Cardiac muscle cell (in vitro differentiated cells and primary cell): ENCODE results near the gene ACTR3. TPM values are rescaled to one million over a fixed set of nuclear protein-coding genes. Genes with fewer than 3 reads are reported as not detected.
A peak's percentile ranks its signal among the peaks of the same experiment; 100 is the strongest.
"Not testable (repeated sequence)": the region's sequence is repeated elsewhere in the genome, so short reads cannot be mapped to it uniquely, and the experiment has no call there.

ENCODE experiments used
- DNase-seq, 2 donors: peaks; one replicate each; pipeline versions ENCODE4 v3.0.0 to v3.0.0-alpha.2; 2010 to 2017; ENCODE audit warnings: low read depth in 1 of 2, low spot score in 1 of 2
- H3K27ac ChIP-seq: fragments of 200-600 bp; sonication (generic); 2 replicates; pipeline ENCODE4 v1.5.1; 2016
- H3K27me3 ChIP-seq: fragments of 200-600 bp; sonication (generic); 2 replicates; pipeline ENCODE4 v1.6.0; 2016; ENCODE audit warnings: control low read depth
- H3K36me3 ChIP-seq: fragments of 200-600 bp; sonication (generic); 2 replicates; pipeline ENCODE4 v1.5.1; 2016; ENCODE audit warnings: control low read depth
- H3K4me1 ChIP-seq: fragments of 200-600 bp; sonication (generic); 2 replicates; pipeline ENCODE4 v1.8.1; 2017; ENCODE audit warnings: low read depth, mild to moderate bottlenecking, mixed run types
- H3K4me3 ChIP-seq: fragments of 200-600 bp; sonication (generic); 2 replicates; pipeline ENCODE4 v1.5.1; 2016; ENCODE audit warnings: mild to moderate bottlenecking
- H3K9me3 ChIP-seq: fragments of 200-600 bp; sonication (generic); 2 replicates; pipeline ENCODE4 v1.5.1; 2017; ENCODE audit warnings: low read depth, mild to moderate bottlenecking, control low read depth
- polyA plus RNA-seq: library from polyadenylated mRNA; unstranded; fragments of >200 nt; fragmentation: Nextera tagmentation; extraction: Ambion mirVana; gene quantifications from 2 replicates; pipeline ENCODE4 v1.2.1, GENCODE V29; 2016
- total RNA-seq: library from RNA; depleted of rRNA; stranded (reverse); fragments of >200 nt; gene quantifications from 2 replicates; pipeline ENCODE4 v1.2.3, GENCODE V29; 2016
- TF ChIP-seq, protein P1 (sequence below): IDR thresholded peaks from 2 replicates; pipeline ENCODE4 v1.5.1; 2012; ENCODE audit warnings: low read depth, mild to moderate bottlenecking, low read length

Gene ACTR3
- total and polyA plus RNA-seq, 2 experiments from 2014 or later, result 64.5 to 125 TPM

DNA sequence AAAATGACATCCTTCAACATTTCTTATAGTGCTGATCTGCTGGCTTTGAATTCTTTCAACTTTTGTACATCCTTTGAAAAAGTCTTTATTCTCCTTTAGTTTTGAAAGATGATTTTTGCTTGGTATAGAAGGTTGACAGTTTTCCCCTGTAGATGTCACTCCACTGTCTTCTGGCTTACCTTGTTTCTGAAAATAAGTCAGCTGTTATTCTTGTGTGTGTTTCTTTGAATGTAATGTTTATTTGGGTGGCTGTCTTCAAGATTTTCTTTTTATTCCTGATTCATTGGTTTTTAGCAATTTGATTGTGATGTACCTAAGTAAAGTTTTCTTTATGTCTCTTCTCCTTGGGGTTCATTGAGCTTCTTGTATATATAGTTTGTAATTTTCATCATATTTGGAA, 47.6 kb downstream of the ACTR3 start:
- Histone ChIP-seq H3K4me3 (no peak overlapping the region), H3K4me1 (peaks cover 2% of the 10 kb centered on the region), H3K27ac (no peak overlapping the region), H3K9me3 (no peaks in the 10 kb centered on the region), H3K27me3 (no peaks in the 10 kb centered on the region), H3K36me3 (peaks cover 28% of the 10 kb centered on the region)
- TF ChIP-seq, protein P1, sequence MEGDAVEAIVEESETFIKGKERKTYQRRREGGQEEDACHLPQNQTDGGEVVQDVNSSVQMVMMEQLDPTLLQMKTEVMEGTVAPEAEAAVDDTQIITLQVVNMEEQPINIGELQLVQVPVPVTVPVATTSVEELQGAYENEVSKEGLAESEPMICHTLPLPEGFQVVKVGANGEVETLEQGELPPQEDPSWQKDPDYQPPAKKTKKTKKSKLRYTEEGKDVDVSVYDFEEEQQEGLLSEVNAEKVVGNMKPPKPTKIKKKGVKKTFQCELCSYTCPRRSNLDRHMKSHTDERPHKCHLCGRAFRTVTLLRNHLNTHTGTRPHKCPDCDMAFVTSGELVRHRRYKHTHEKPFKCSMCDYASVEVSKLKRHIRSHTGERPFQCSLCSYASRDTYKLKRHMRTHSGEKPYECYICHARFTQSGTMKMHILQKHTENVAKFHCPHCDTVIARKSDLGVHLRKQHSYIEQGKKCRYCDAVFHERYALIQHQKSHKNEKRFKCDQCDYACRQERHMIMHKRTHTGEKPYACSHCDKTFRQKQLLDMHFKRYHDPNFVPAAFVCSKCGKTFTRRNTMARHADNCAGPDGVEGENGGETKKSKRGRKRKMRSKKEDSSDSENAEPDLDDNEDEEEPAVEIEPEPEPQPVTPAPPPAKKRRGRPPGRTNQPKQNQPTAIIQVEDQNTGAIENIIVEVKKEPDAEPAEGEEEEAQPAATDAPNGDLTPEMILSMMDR, result no peak
- no peak for DNase-seq

DNA sequence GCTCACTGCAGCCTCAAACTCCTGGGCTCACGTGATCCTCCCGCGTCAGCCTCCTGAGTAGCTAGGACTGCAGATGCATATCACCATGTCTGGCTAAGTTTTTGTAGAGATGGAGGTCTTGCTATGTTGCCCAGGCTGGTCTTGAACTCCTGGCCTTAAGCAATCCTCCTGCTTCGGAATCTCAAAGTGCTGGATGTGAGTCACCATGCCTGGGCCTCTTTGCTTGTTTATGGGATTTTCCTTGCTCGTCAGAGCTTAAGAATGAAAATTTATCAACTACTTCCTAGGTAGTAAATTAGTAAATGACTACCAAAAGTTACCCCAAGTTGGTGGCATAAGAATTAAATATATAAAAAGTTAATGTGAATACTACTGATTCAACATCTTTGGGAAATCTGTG, 51.0 kb downstream of the ACTR3 start:
- Histone ChIP-seq H3K27me3 (no peaks in the 10 kb centered on the region), H3K27ac (no peak overlapping the region), H3K36me3 (peaks cover 36% of the 10 kb centered on the region), H3K4me1 (no peaks in the 10 kb centered on the region), H3K9me3 (no peaks in the 10 kb centered on the region), H3K4me3 (no peak overlapping the region)
- no peak for DNase-seq
- TF ChIP-seq, protein P1, result no peak

DNA sequence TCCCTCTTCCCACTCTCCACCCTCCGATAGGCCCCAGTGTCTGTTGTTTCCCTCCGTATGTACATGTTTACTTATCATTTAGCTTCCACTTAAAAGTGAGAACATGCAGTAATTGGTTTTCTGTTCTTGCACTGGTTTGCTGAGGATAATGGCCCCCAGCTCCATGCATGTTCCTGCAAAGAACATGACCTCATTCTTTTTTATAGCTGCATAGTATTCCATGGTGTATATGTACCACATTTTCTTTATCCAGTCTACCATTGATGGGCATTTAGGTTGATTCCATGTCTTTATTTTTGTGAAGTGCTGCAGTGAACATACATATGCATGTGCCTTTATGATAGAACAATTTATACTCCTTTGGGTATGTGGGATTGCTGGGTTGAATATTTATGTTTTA, 55.9 kb downstream of the ACTR3 start:
- DNase-seq, H3K27me3 ChIP-seq, H3K27ac ChIP-seq, H3K9me3 ChIP-seq, H3K4me1 ChIP-seq, H3K4me3 ChIP-seq: not testable (repeated sequence)
- peaks cover 52% of the 10 kb centered on the region for H3K36me3 ChIP-seq

DNA sequence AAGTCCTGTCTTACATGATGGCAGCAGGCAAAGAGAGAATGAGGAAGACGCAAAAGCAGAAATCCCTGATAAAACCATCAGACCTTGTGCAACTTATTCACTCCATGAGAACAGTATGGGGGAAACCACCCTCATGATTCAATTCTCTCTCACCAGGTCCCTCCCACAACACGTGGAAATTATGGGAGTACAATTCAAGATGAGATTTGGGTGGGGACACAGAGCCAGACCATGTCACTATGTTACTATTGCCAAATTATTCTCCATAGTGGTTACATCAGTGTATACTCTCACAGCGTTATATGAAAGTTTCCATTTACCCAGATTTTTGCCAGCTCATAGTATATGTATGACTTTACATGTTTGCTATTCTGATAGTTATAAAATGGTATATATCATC, 61.0 kb downstream of the ACTR3 start:
- not testable (repeated sequence) for DNase-seq, H3K27ac ChIP-seq, H3K4me1 ChIP-seq, H3K9me3 ChIP-seq, H3K4me3 ChIP-seq, H3K27me3 ChIP-seq
- peaks cover 58% of the 10 kb centered on the region for H3K36me3 ChIP-seq

DNA sequence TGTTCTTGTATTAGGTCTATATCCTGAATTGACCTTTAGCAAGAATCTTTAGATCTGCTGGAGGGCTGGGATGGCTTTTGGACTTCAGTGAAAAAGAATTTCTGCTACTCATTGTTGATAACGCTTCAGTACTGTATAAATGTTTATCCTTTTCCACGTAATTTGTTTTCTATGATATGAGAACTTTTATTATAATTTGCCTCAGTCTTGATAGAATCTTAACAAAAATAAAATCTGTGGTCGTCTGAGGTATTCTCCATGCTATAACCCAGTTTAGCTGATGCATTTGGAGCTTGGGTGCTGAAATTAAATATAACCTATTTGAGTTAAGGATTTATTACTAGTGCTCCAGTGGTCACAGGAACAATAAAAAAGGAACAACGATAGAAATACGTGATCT, 71.1 kb downstream of the ACTR3 start:
- Histone ChIP-seq H3K27ac (no peak overlapping the region), H3K27me3 (no peaks in the 10 kb centered on the region), H3K36me3 (no peaks in the 10 kb centered on the region), H3K4me3 (no peak overlapping the region), H3K9me3 (no peaks in the 10 kb centered on the region), H3K4me1 (peaks cover 7% of the 10 kb centered on the region)
- TF ChIP-seq, protein P1, result no peak
- DNase-seq, result no peak

DNA sequence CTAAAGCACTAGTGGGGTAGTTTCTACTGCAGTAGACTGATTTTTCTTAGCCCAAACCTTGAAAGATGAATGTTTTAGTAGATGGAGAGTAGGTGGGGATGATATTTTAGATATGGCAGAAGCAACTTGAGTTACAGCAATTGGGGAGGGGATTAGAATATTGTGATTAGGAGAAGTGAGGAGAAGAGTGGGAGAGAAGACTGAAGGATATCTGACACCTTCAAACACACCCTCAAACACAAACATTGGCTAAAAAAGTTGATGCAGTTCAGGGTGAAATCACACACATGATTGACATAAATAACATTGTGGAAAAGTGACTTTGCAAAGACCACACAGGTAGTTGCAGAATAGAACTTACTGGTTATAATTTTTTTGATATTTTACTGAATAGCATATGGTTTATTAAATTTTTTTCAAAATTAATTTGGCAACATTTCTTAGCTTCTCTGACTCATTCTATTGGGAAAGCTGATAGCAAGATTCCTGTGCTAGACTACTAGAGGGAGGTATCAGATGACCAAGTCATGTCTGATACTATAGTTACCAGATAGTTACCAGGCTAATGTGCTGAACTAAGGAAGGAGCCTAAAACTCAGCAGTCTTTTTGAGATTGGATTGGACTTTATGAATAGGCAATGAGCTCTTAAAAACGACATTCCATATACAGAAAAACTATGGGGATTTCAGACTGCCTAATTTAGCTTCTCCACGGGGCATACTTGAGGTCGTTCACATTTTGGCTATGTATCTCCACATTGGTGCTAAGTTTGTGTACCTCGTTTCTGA, 73.0 kb downstream of the ACTR3 start:
- peaks cover 18% of the 10 kb centered on the region for H3K4me1 ChIP-seq
- peak in 1 of 2 donors; percentile 66 for DNase-seq
- no peaks in the 10 kb centered on the region for H3K36me3 ChIP-seq
- H3K27ac ChIP-seq, result no peak overlapping the region
- H3K27me3 ChIP-seq, result no peaks in the 10 kb centered on the region
- no peak overlapping the region for H3K4me3 ChIP-seq
- TF ChIP-seq, protein P1, result no peak
- H3K9me3 ChIP-seq, result no peaks in the 10 kb centered on the region
